Aorta (tissue), 5 donors: ENCODE results near the gene PMP22. TPM values are rescaled to one million over a fixed set of nuclear protein-coding genes. Genes with fewer than 3 reads are reported as not detected.

ENCODE experiments used
- ATAC-seq: fragments of 200-7000 bp; cut with Tn5 transposase; one replicate; pipeline ENCODE4 v1.9.1; 2022; ENCODE audit warnings: moderate library complexity; ENCODE audit not compliant: low FRiP score
- DNase-seq, 2 donors: peaks; one replicate each; pipeline ENCODE4 v3.0.0-alpha.2; 2020
- H3K27ac ChIP-seq, 2 donors: one replicate each; pipeline ENCODE4 v1.5.1; 2013; ENCODE audit warnings: low read length in 2 of 2, mild to moderate bottlenecking in 2 of 2, moderate library complexity in 2 of 2, control low read depth in 1 of 2, inconsistent platforms in 1 of 2, low read depth in 1 of 2
- H3K27me3 ChIP-seq, 2 donors: one replicate each; pipeline ENCODE4 v1.6.1; 2013; ENCODE audit warnings: control low read depth in 1 of 2, low read length in 1 of 2, mild to moderate bottlenecking in 1 of 2, moderate library complexity in 1 of 2; ENCODE audit not compliant: insufficient read depth in 2 of 2, control insufficient read depth in 1 of 2
- H3K36me3 ChIP-seq, 2 donors: one replicate each; pipeline ENCODE4 v1.6.1; 2013; ENCODE audit warnings: control low read depth in 1 of 2, low read length in 1 of 2, mild to moderate bottlenecking in 1 of 2; ENCODE audit not compliant: insufficient read depth in 2 of 2, control insufficient read depth in 1 of 2
- H3K4me1 ChIP-seq, 2 donors: one replicate each; pipeline ENCODE4 v1.6.1; 2013; ENCODE audit warnings: low read length in 2 of 2, control low read depth in 1 of 2, mild to moderate bottlenecking in 1 of 2, moderate library complexity in 1 of 2; ENCODE audit not compliant: insufficient read depth in 2 of 2, control insufficient read depth in 1 of 2
- H3K4me3 ChIP-seq, 2 donors: one replicate each; pipeline ENCODE4 v1.5.1; 2013; ENCODE audit warnings: low read length in 2 of 2, control low read depth in 1 of 2, mild to moderate bottlenecking in 1 of 2
- H3K9me3 ChIP-seq: one replicate; pipeline ENCODE4 v1.6.1; 2013; ENCODE audit warnings: mild to moderate bottlenecking, low read length; ENCODE audit not compliant: control insufficient read depth
- WGBS, 2 donors: extraction: QIAGEN DNeasy Blood & Tissue Kit; methylation state at CpG; one replicate each; pipeline ENCODE4 v1.1.7; 2013; 5-methylcytosine and 5-hydroxymethylcytosine counted together
- intact Hi-C, 2 donors: fragments of 100-400 bp; cut with DNase I; formaldehyde crosslinking; loops; one replicate each; pipeline versions ENCODE4 v1.14.2 to v1.15.0; 2022
- polyA plus RNA-seq, 2 donors: library from polyadenylated mRNA; stranded (reverse); fragments of 200-250 nt; gene quantifications; one replicate each; pipeline ENCODE4 v1.2.3, GENCODE V29; 2013
- total RNA-seq, 2 donors: library from RNA; stranded (reverse); fragmentation: NEBNext Ultra II Directional; extraction: Animal tissue kit (Norgen Biotek cat#: 25700); gene quantifications; one replicate each; pipeline ENCODE4 v1.2.1, GENCODE V29; 2021
- donor health status: healthy with polysubstance abuse.
- donor health status: Bipolar disorder and iron deficiency.
- donor health status: DM: no; HTN: no; CAD: no.
- donor health status: DM: no; HTN: no; CAD: no.
- donor health status: DM: yes; HTN: yes; CAD: no.

Gene PMP22
- total and polyA plus RNA-seq, 4 donors, result 87.8 to 226 (median 134) TPM

- 91 to 94% methylated on average over 3 of the region's 3 CpGs for WGBS, 2 donors
- no peak for ATAC-seq
- Histone ChIP-seq H3K4me3 (no peak overlapping the region), H3K36me3 (peaks cover 12 to 17% of the 10 kb centered on the region in 2 donors), H3K4me1 (peaks cover 0 to 3% of the 10 kb centered on the region in 2 donors), H3K9me3 (no peaks in the 10 kb centered on the region), H3K27ac (no peak overlapping the region), H3K27me3 (no peaks in the 10 kb centered on the region)
- intact Hi-C loops, result no loop called here
- no peak for DNase-seq
Observed at GRCh38 chr17:15238676-15239422, 26.3 kb downstream of the PMP22 start.

GRCh38 chr17:15238057-15238456 is 27.1 kb downstream of the PMP22 start:
- WGBS, 2 donors, result 80 to 87% methylated on average over 2 of the region's 2 CpGs
- no peak overlapping the region for H3K4me3 ChIP-seq
- ATAC-seq (no peak), DNase-seq (no peak)
- peaks cover 0 to 3% of the 10 kb centered on the region in 2 donors for H3K4me1 ChIP-seq
- no peak overlapping the region for H3K27ac ChIP-seq
- peaks cover 15 to 17% of the 10 kb centered on the region in 2 donors for H3K36me3 ChIP-seq
- no peaks in the 10 kb centered on the region for H3K27me3 ChIP-seq
- intact Hi-C loops, result no loop called here
- H3K9me3 ChIP-seq, result no peaks in the 10 kb centered on the region

GRCh38 chr17:15237106-15237425 is 28.1 kb downstream of the PMP22 start:
- Histone ChIP-seq H3K4me3 (no peak overlapping the region), H3K36me3 (peaks cover 17% of the 10 kb centered on the region in 2 donors), H3K9me3 (no peaks in the 10 kb centered on the region), H3K27me3 (no peaks in the 10 kb centered on the region), H3K27ac (no peak overlapping the region), H3K4me1 (peaks cover 0 to 3% of the 10 kb centered on the region in 2 donors)
- ATAC-seq, result no peak
- intact Hi-C loops, result no loop called here
- WGBS, 2 donors, result 71 to 77% methylated on average over 2 of the region's 2 CpGs
- no peak for DNase-seq

- H3K4me3 ChIP-seq, result no peak overlapping the region
- ATAC-seq (peak; percentile 24), DNase-seq (no peak)
- intact Hi-C loops, result no loop called here
- no peak overlapping the region for H3K27ac ChIP-seq
- peaks cover 0 to 3% of the 10 kb centered on the region in 2 donors for H3K4me1 ChIP-seq
- WGBS, 2 donors, result 80 to 82% methylated on average over 10 of the region's 10 CpGs
- H3K9me3 ChIP-seq, result no peaks in the 10 kb centered on the region
- peaks cover 17% of the 10 kb centered on the region in 2 donors for H3K36me3 ChIP-seq
- no peaks in the 10 kb centered on the region for H3K27me3 ChIP-seq
Observed at GRCh38 chr17:15236281-15237105, 28.6 kb downstream of the PMP22 start.

- no peak for ATAC-seq
- no peak overlapping the region for H3K27ac ChIP-seq
- H3K36me3 ChIP-seq, result peaks cover 14 to 20% of the 10 kb centered on the region in 2 donors
- no peaks in the 10 kb centered on the region for H3K9me3 ChIP-seq
- no peaks in the 10 kb centered on the region for H3K4me1 ChIP-seq
- no peak overlapping the region for H3K4me3 ChIP-seq
- intact Hi-C loops, result no loop called here
- 87 to 93% methylated on average over 7 of the region's 7 CpGs for whole genome bisulfite sequencing, 2 donors
- H3K27me3 ChIP-seq, result no peaks in the 10 kb centered on the region
- DNase-seq, result no peak
Observed at GRCh38 chr17:15233971-15234370, 31.2 kb downstream of the PMP22 start.

- intact Hi-C loops, result no loop called here
- peaks cover 9 to 15% of the 10 kb centered on the region in 2 donors for H3K36me3 ChIP-seq
- ATAC-seq (no peak), DNase-seq (no peak)
- H3K4me1 ChIP-seq, result no peaks in the 10 kb centered on the region
- WGBS, 2 donors, result 85 to 91% methylated on average over 4 of the region's 4 CpGs
- H3K27ac ChIP-seq, result no peak overlapping the region
- no peaks in the 10 kb centered on the region for H3K27me3 ChIP-seq
- no peaks in the 10 kb centered on the region for H3K9me3 ChIP-seq
- H3K4me3 ChIP-seq, result no peak overlapping the region
Observed at GRCh38 chr17:15233022-15233805, 31.9 kb downstream of the PMP22 start.

- WGBS, 2 donors, result 80% methylated on average over 3 of the region's 3 CpGs
- Histone ChIP-seq H3K4me1 (no peaks in the 10 kb centered on the region), H3K36me3 (peaks cover 9 to 14% of the 10 kb centered on the region in 2 donors), H3K27ac (no peak overlapping the region), H3K9me3 (no peaks in the 10 kb centered on the region), H3K27me3 (no peaks in the 10 kb centered on the region), H3K4me3 (no peak overlapping the region)
- ATAC-seq (no peak), DNase-seq (no peak)
- intact Hi-C loops, result no loop called here
Observed at GRCh38 chr17:15232517-15232915, 32.6 kb downstream of the PMP22 start.

- Histone ChIP-seq H3K27ac (no peak overlapping the region), H3K4me1 (no peaks in the 10 kb centered on the region), H3K4me3 (no peak overlapping the region), H3K36me3 (peaks cover 3 to 14% of the 10 kb centered on the region in 2 donors), H3K27me3 (no peaks in the 10 kb centered on the region), H3K9me3 (no peaks in the 10 kb centered on the region)
- ATAC-seq (no peak), DNase-seq (no peak)
- intact Hi-C loops, result no loop called here
- 89 to 90% methylated on average over 12 of the region's 12 CpGs for WGBS, 2 donors
Observed at GRCh38 chr17:15231851-15232516, 33.1 kb downstream of the PMP22 start.
